Measurements from ENCODE around the gene MYL9. TPM values are rescaled to one million over a fixed set of nuclear protein-coding genes. Genes with fewer than 3 reads are reported as not detected.
"Not testable (repeated sequence)": the region's sequence is repeated elsewhere in the genome, so short reads cannot be mapped to it uniquely, and the experiment has no call there.

Gene MYL9
- total and polyA plus RNA-seq, 9 donors = 69.5 to 1,408 (median 681) TPM

GRCh38 chr20:36507746-36508145, 33.6 kb upstream of the MYL9 start:
- no peak overlapping the region for H3K27ac ChIP-seq
- no peaks in the 10 kb centered on the region for H3K27me3 ChIP-seq
- H3K36me3 ChIP-seq = no peaks in the 10 kb centered on the region
- intact Hi-C loops (cut with DNase I) = no loop called here
- H3K9me3 ChIP-seq = no peaks in the 10 kb centered on the region
- no peaks in the 10 kb centered on the region for H3K4me1 ChIP-seq (ENCODE audit: insufficient read depth)
- no peak overlapping the region for H3K4me3 ChIP-seq
- DNase-seq = no peak
- 90 to 93% (median 91%) methylated on average over 6 of the region's 6 CpGs for WGBS, 3 donors
- TF ChIP-seq EP300 (IDR thresholded peaks at IDR 0.05) = no peak
- TF ChIP-seq POLR2A (IDR thresholded peaks at IDR 0.05) = no peak
- no peak for TF ChIP-seq CTCF (IDR thresholded peaks at IDR 0.05)

- intact Hi-C loops (cut with DNase I) = no loop called here
Observed at GRCh38 chr20:36519012-36519719, 22.2 kb upstream of the MYL9 start.

GRCh38 chr20:36519944-36520343, 21.4 kb upstream of the MYL9 start:
- peak overlapping the region in 1 of 2 donors; percentile 82 for H3K27ac ChIP-seq
- H3K27me3 ChIP-seq = no peaks in the 10 kb centered on the region
- H3K4me1 ChIP-seq (ENCODE audit: insufficient read depth) = peaks cover 11% of the 10 kb centered on the region
- no peaks in the 10 kb centered on the region for H3K9me3 ChIP-seq
- no peaks in the 10 kb centered on the region for H3K36me3 ChIP-seq
- DNase-seq = no peak
- 72 to 83% (median 78%) methylated on average over 2 of the region's 2 CpGs for WGBS, 3 donors
- no peak for TF ChIP-seq CTCF (IDR thresholded peaks at IDR 0.05)
- no peak for TF ChIP-seq EP300 (IDR thresholded peaks at IDR 0.05)
- no peak overlapping the region for H3K4me3 ChIP-seq
- intact Hi-C loops (cut with DNase I) = no loop called here

More at GRCh38 chr20:36519012-36519719, 22.2 kb upstream of the MYL9 start:
- Histone ChIP-seq H3K36me3 (no peaks in the 10 kb centered on the region), H3K27me3 (no peaks in the 10 kb centered on the region), H3K27ac (no peak overlapping the region), H3K9me3 (no peaks in the 10 kb centered on the region), H3K4me1 (ENCODE audit: insufficient read depth) (peaks cover 11% of the 10 kb centered on the region), H3K4me3 (no peak overlapping the region)
- no peak for DNase-seq
- TF ChIP-seq EP300 (IDR thresholded peaks at IDR 0.05) (no peak), CTCF (IDR thresholded peaks at IDR 0.05) (no peak), POLR2A (IDR thresholded peaks at IDR 0.05) (no peak)
- WGBS, 3 donors = 95 to 96% (median 95%) methylated on average over 17 of the region's 17 CpGs

- H3K36me3 ChIP-seq = no peaks in the 10 kb centered on the region
- H3K4me1 ChIP-seq (ENCODE audit: insufficient read depth) = peaks cover 7% of the 10 kb centered on the region
- TF ChIP-seq POLR2A (IDR thresholded peaks at IDR 0.05) (no peak), EP300 (IDR thresholded peaks at IDR 0.05) (no peak), CTCF (IDR thresholded peaks at IDR 0.05) (no peak)
- H3K4me3 ChIP-seq = no peak overlapping the region
- WGBS, 3 donors = 83 to 85% (median 83%) methylated on average over 1 of the region's 1 CpG
- no peaks in the 10 kb centered on the region for H3K27me3 ChIP-seq
- no peaks in the 10 kb centered on the region for H3K9me3 ChIP-seq
- intact Hi-C loops (cut with DNase I) = no loop called here
- H3K27ac ChIP-seq = peak overlapping the region in 1 of 2 donors; percentile 20
- no peak for DNase-seq
Observed at GRCh38 chr20:36521526-36521925, 19.8 kb upstream of the MYL9 start.

GRCh38 chr20:36522412-36522811, 18.9 kb upstream of the MYL9 start:
- intact Hi-C loops (cut with DNase I); H3K27me3 ChIP-seq: not testable (repeated sequence)

More at GRCh38 chr20:36522412-36522811, 18.9 kb upstream of the MYL9 start:
- not testable (repeated sequence) for H3K4me1 ChIP-seq (ENCODE audit: insufficient read depth); DNase-seq; H3K9me3 ChIP-seq; H3K4me3 ChIP-seq; H3K36me3 ChIP-seq
- peak overlapping the region in 1 of 2 donors; percentile 20 for H3K27ac ChIP-seq
- whole genome bisulfite sequencing, 3 donors = 77 to 87% (median 79%) methylated on average over 7 of the region's 7 CpGs

Measured in ovary (tissue), 9 donors.